ENCODE results near the gene TENM4.

DNA sequence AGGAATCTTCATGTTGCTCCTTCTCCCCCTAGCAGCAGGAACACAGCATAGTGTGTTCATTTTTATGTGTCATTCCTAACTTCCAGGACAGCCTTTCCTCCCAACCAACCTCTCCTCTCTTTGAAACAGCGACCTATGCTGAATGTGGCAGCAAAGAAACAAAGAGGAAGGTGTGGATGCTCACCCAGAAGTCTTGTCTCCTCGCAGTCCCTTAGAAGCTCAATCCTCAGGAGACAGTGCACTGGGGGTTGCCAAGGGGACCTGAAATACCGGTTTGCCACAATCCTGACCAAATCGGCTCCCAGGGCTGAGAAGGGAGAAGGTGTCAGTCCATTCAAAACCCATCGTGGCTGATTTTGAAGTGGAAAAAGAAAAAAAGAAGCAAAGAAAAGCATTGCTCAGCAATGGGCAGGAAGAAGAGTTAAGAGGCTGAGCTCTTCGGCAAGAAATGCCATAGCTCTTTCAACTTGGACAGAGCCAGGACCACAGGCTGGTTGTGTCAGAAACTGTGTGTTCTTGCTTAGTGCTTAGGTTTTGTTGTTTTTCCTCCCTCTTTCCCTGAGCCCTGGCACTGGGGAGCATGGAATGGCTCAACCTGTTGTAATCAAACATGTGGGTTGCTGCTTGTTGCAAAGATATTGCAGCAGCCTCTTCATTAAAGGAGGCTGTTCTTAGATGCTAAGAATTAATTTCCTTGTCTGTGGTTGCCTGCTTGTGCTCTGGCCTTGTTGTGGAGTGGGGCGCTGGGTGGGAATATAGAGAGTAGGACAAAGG is 30.4 kb upstream of the TENM4 start:
- TF ChIP-seq TAF1 (IDR thresholded peaks at IDR 0.05; ENCODE audit: borderline replicate concordance, insufficient read depth, low read length), result no peak
- no peak for TF ChIP-seq POLR2AphosphoS5 (IDR thresholded peaks at IDR 0.05; ENCODE audit: low read depth, low read length)
- no peak for TF ChIP-seq SIN3A (IDR thresholded peaks at IDR 0.05; ENCODE audit: borderline replicate concordance, insufficient read depth, low read length)
- TF ChIP-seq, protein P1, sequence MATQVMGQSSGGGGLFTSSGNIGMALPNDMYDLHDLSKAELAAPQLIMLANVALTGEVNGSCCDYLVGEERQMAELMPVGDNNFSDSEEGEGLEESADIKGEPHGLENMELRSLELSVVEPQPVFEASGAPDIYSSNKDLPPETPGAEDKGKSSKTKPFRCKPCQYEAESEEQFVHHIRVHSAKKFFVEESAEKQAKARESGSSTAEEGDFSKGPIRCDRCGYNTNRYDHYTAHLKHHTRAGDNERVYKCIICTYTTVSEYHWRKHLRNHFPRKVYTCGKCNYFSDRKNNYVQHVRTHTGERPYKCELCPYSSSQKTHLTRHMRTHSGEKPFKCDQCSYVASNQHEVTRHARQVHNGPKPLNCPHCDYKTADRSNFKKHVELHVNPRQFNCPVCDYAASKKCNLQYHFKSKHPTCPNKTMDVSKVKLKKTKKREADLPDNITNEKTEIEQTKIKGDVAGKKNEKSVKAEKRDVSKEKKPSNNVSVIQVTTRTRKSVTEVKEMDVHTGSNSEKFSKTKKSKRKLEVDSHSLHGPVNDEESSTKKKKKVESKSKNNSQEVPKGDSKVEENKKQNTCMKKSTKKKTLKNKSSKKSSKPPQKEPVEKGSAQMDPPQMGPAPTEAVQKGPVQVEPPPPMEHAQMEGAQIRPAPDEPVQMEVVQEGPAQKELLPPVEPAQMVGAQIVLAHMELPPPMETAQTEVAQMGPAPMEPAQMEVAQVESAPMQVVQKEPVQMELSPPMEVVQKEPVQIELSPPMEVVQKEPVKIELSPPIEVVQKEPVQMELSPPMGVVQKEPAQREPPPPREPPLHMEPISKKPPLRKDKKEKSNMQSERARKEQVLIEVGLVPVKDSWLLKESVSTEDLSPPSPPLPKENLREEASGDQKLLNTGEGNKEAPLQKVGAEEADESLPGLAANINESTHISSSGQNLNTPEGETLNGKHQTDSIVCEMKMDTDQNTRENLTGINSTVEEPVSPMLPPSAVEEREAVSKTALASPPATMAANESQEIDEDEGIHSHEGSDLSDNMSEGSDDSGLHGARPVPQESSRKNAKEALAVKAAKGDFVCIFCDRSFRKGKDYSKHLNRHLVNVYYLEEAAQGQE (IDR thresholded peaks at IDR 0.05; ENCODE audit: insufficient read depth in 1 of 2, low read depth in 2 of 2, low read length in 2 of 2), result no peak
- no peak for TF ChIP-seq FOXP2 (optimal IDR thresholded peaks at IDR 0.05; ENCODE audit: borderline replicate concordance, extremely low read depth, extremely low read length, insufficient read depth)
